Measurements from ENCODE around the gene EIF6. TPM values are rescaled to one million over a fixed set of nuclear protein-coding genes. Genes with fewer than 3 reads are reported as not detected.
"Not testable (repeated sequence)": the region's sequence is repeated elsewhere in the genome, so short reads cannot be mapped to it uniquely, and the experiment has no call there.

EIF6 gene
- total RNA-seq, 1 experiment from 2014 or later, result 147 TPM

DNA sequence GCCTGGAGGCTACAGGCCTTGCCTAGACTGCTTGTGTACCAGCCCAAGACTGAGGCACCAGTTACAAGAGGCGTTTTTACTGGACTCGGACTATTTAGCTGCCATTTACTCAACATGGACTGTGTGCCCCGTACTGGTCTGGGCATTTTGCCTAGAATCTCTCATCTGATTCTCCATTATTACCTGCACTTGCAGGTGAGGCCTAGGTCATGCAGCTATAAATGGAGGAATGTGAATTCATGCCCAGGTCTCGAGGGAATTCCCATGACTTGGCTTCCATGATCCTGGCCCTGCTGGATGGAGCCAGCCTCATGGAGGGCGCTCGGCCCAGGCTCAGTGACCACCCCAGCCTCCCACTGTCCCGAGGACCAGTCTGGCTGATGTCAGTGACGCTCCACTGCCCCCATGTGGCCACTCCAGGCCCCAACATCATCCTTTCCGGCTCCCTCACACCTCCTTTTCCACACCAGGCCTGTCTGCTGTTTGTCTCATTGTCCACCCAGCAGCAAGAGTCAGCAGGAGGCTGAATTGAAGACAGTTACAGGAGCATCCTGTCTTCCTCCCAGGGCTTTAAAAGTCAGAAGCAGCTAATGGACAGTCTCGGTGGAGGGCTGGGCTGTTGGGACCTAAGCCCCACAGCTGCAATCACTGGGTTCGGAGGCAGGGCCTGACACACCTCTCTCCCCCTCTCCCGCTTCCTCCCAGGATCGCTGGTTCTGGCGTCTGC lies 15.4 kb downstream of the EIF6 start:
- DNase-seq (ENCODE audit: low spot score), result peak; percentile 90
- in situ Hi-C loops (cut with HindIII; ENCODE audit: low sequenced_read_pairs), result no loop called here

- in situ Hi-C loops (cut with HindIII; ENCODE audit: low sequenced_read_pairs), result no loop called here
- no peak for DNase-seq (ENCODE audit: low spot score)
Observed at GRCh38 chr20:35267092-35267491, 17.5 kb downstream of the EIF6 start.

DNA sequence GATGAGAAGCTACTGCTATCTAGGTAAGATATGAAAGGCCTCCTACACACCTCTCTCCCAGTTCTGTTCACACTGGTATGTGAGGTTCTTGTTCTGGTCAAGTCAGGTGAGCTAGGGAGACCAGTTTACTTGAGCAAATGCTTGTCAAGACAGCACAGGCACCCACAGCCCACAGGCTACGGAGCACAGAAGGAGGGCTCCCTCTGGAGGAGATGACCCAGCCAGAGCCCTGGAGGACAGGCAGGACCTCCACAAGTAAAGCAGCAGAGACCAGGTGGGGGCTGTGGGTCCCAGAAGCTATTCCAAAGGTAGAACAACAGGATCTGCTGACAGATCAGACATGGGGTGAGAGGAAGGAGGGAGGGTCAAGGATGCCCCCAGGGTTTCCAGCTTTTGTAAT lies 19.8 kb downstream of the EIF6 start:
- in situ Hi-C loops (cut with HindIII; ENCODE audit: low sequenced_read_pairs), result no loop called here
- peak; percentile 57 for DNase-seq (ENCODE audit: low spot score)

GRCh38 chr20:35263532-35264341 lies 20.8 kb downstream of the EIF6 start:
- peak; percentile 93 for DNase-seq (ENCODE audit: low spot score)
- in situ Hi-C loops (cut with HindIII; ENCODE audit: low sequenced_read_pairs), result no loop called here

GRCh38 chr20:35262731-35263531 lies 21.6 kb downstream of the EIF6 start:
- in situ Hi-C loops (cut with HindIII; ENCODE audit: low sequenced_read_pairs), result not testable (repeated sequence)
- peak; percentile 97 for DNase-seq (ENCODE audit: low spot score)

GRCh38 chr20:35262321-35262720 lies 22.3 kb downstream of the EIF6 start:
- in situ Hi-C loops (cut with HindIII; ENCODE audit: low sequenced_read_pairs); DNase-seq (ENCODE audit: low spot score): not testable (repeated sequence)

- in situ Hi-C loops (cut with HindIII; ENCODE audit: low sequenced_read_pairs), result no loop called here
- DNase-seq (ENCODE audit: low spot score), result peak; percentile 96
Observed at GRCh38 chr20:35260426-35260825, 24.1 kb downstream of the EIF6 start.

- peak; percentile 49 for DNase-seq (ENCODE audit: low spot score)
- in situ Hi-C loops (cut with HindIII; ENCODE audit: low sequenced_read_pairs), result no loop called here
Observed at GRCh38 chr20:35257175-35257909, 27.2 kb downstream of the EIF6 start.

GRCh38 chr20:35254448-35254999 lies 30.0 kb downstream of the EIF6 start:
- in situ Hi-C loops (cut with HindIII; ENCODE audit: low sequenced_read_pairs), result no loop called here
- DNase-seq (ENCODE audit: low spot score), result no peak

- no peak for DNase-seq (ENCODE audit: low spot score)
- in situ Hi-C loops (cut with HindIII; ENCODE audit: low sequenced_read_pairs), result no loop called here
Observed at GRCh38 chr20:35253010-35253409, 31.6 kb downstream of the EIF6 start.

DNA sequence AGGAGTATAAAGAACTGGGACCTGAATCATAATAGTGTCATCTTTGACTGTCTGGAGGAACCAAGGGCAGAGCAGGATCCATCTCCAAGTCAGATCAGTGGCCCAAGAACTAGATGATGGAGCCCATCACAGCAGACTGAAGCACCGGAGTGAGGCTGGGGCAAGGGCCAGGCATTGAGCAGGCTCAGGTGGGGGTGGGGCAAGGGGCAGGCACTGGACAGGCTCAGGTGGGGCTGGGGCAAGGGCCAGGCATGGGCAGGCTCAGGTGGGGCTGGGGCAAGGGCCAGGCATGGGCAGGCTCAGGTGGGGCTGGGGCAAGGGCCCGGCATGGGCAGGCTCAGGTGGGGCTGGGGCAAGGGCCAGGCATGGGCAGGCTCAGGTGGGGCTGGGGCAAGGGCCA lies 32.0 kb downstream of the EIF6 start:
- DNase-seq (ENCODE audit: low spot score); in situ Hi-C loops (cut with HindIII; ENCODE audit: low sequenced_read_pairs): not testable (repeated sequence)

DNA sequence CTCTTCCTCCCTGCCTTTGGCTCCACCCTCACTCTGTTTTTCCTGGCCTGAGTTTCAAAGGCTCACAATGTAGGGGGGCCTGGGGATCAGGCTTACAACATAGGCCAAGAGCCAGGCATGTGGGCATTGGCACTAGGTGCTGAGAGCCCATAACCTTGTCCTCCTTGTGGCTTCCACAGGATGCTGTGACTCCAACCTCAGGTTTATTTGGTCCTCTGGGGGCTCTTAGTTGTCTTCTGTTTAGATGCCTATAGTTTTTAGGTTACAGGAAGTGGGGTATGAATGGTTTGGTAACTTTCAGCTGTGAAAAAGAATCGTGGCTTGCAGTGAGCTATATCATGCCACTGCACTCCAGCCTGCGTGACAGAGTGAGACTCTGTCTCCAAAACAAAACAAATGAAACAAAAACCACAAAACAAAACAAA lies 32.5 kb downstream of the EIF6 start:
- in situ Hi-C loops (cut with HindIII; ENCODE audit: low sequenced_read_pairs), result no loop called here
- no peak for DNase-seq (ENCODE audit: low spot score)

DNA sequence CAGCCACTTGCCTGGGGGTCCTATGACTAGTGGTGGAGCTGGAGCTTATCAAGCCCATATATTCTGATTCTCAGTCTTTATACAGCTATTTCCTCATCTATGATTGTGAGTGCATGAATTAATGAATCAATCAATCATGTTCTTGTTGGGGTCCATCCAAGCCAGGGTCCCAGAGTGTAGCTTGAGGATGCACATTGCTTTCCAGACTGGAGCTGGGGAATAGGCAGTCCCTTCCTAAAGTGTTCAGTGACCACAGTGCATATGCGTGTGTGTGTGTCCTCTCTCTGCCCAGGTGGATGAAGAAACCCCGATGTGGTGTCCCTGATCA lies 33.0 kb downstream of the EIF6 start:
- DNase-seq (ENCODE audit: low spot score), result no peak
- in situ Hi-C loops (cut with HindIII; ENCODE audit: low sequenced_read_pairs), result no loop called here

- DNase-seq (ENCODE audit: low spot score), result peak; percentile 98
Observed at GRCh38 chr20:35248641-35249475, 35.7 kb downstream of the EIF6 start.

DNA sequence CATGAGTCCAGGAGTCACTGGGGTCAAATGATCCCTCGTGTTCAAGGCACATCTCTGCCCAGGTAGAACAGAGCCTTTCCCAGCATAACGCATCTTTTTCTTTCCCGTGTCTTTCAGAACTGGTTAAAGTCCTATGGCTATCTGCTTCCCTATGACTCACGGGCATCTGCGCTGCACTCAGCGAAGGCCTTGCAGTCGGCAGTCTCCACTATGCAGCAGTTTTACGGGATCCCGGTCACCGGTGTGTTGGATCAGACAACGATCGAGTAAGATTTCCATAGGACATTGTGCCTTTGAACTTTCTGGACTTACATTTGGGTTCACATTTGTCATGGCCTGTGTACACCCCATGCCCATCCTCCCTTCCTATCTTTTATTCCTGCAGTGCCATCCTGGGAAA lies 37.8 kb downstream of the EIF6 start:
- no peak for DNase-seq (ENCODE audit: low spot score)
- in situ Hi-C loops (cut with HindIII; ENCODE audit: low sequenced_read_pairs), result no loop called here

More at GRCh38 chr20:35248641-35249475, 35.7 kb downstream of the EIF6 start:
- in situ Hi-C loops (cut with HindIII; ENCODE audit: low sequenced_read_pairs), result no loop called here

DNA sequence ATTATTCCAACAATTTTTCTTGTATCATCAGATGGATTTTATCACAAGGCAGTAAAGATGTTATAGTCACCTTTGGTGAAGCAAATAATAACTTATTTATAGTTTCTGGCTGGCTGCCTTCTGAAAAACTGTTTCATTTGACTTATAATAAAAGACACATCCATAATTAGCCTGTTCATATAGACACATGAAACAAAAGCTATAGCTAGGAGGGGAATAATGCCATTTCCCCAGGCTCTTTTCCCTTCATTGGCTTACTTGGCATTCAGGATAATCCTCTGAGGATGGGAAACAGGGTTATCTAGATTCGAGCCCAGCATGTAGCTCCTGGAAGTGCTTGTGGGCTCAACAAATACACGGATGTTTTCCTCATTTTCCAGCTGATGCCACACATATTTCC lies 40.6 kb downstream of the EIF6 start:
- DNase-seq (ENCODE audit: low spot score), result no peak
- in situ Hi-C loops (cut with HindIII; ENCODE audit: low sequenced_read_pairs), result no loop called here

- DNase-seq (ENCODE audit: low spot score), result no peak
- in situ Hi-C loops (cut with HindIII; ENCODE audit: low sequenced_read_pairs), result no loop called here
Observed at GRCh38 chr20:35243317-35243716, 41.3 kb downstream of the EIF6 start.

GRCh38 chr20:35240811-35241293 lies 43.7 kb downstream of the EIF6 start:
- peak; percentile 53 for DNase-seq (ENCODE audit: low spot score)
- in situ Hi-C loops (cut with HindIII; ENCODE audit: low sequenced_read_pairs), result no loop called here

Data from G401 (cell line).